Liver (tissue), 3 donors: ENCODE data around the gene AHI1.

Experiments
- CTCF ChIP-seq: fragments of 150-350 bp; IDR thresholded peaks from 2 replicates; pipeline ENCODE4 v1.5.1; 2017; ENCODE audit warnings: improper control_type of control experiment, low read depth, low read length; ENCODE audit not compliant: missing input control
- EGR1 ChIP-seq, 2 donors: IDR thresholded peaks; 2 replicates each; pipeline ENCODE4 v1.6.1; 2016 to 2018; ENCODE audit warnings: antibody characterized with exemption in 2 of 2, low read depth in 2 of 2
- HNF4G ChIP-seq: IDR thresholded peaks from 2 replicates; pipeline ENCODE4 v1.6.1; 2016; ENCODE audit warnings: antibody characterized with exemption
- JUND ChIP-seq, 2 donors: IDR thresholded peaks; 2 replicates each; pipeline ENCODE4 v1.6.1; 2016; ENCODE audit warnings: antibody characterized with exemption in 2 of 2
- MAX ChIP-seq: IDR thresholded peaks from 2 replicates; pipeline ENCODE4 v1.6.1; 2016; ENCODE audit warnings: antibody characterized with exemption
- REST ChIP-seq: IDR thresholded peaks from 2 replicates; pipeline ENCODE4 v1.6.1; 2016; ENCODE audit warnings: antibody characterized with exemption, mild to moderate bottlenecking
- RXRA ChIP-seq, 2 donors: IDR thresholded peaks; 2 replicates each; pipeline ENCODE4 v1.6.1; 2017 to 2018; ENCODE audit warnings: antibody characterized with exemption in 2 of 2, mild to moderate bottlenecking in 1 of 2
- SP1 ChIP-seq: IDR thresholded peaks from 2 replicates; pipeline ENCODE4 v1.6.1; 2018; ENCODE audit warnings: antibody characterized with exemption, mild to moderate bottlenecking
- TAF1 ChIP-seq: conservative IDR thresholded peaks from 2 replicates; pipeline ENCODE4 v1.6.1; 2016; ENCODE audit warnings: antibody characterized with exemption, mild to moderate bottlenecking
- YY1 ChIP-seq: IDR thresholded peaks from 2 replicates; pipeline ENCODE4 v1.6.1; 2016; ENCODE audit warnings: antibody characterized with exemption, mild to moderate bottlenecking
- ZBTB33 ChIP-seq: IDR thresholded peaks from 2 replicates; pipeline ENCODE4 v1.6.1; 2016; ENCODE audit warnings: antibody characterized with exemption
- donor health status: healthy.
- donor health status: healthy.

GRCh38 chr6:135344526-135344925 is 153.0 kb downstream of the AHI1 start:
- TF ChIP-seq RXRA (IDR thresholded peaks at IDR 0.05) (no peak), JUND (IDR thresholded peaks at IDR 0.05) (no peak), CTCF (no peak), MAX (no peak), SP1 (no peak), REST (no peak), YY1 (no peak), HNF4G (no peak), TAF1 (no peak), EGR1 (IDR thresholded peaks at IDR 0.05; ENCODE audit: low read depth in 2 of 2) (no peak), ZBTB33 (no peak)
